H1 (cell line): ENCODE data around the gene PAFAH1B1. TPM values are rescaled to one million over a fixed set of nuclear protein-coding genes. Genes with fewer than 3 reads are reported as not detected.

Source experiments
- CTCF ChIA-PET: fragments of 300-600 bp; sonication (Branson Sonifier 250); formaldehyde crosslinking; loops from one replicate; lab custom pipeline; 2021; ENCODE audit not compliant: partially characterized antibody; lab: Charles Lee
- POLR2A ChIA-PET: fragments of 300-600 bp; sonication (Branson Sonifier 250); formaldehyde crosslinking; loops from one replicate; lab custom pipeline; 2021; ENCODE audit warnings: inconsistent platforms; ENCODE audit not compliant: partially characterized antibody; lab: Charles Lee
- DNase-seq, 2 experiments: peaks; one replicate each; pipeline versions ENCODE4 v3.0.0 to v3.0.0-alpha.2; 2010 to 2022; ENCODE audit warnings: low spot score in 2 of 2, low read depth in 1 of 2, mixed read lengths in 1 of 2
- FAIRE-seq: peaks from 2 replicates; lab custom pipeline; 2011; peaks lifted over from hg19 to GRCh38; lab: Jason Lieb, UNC
- H2AFZ ChIP-seq: 2 replicates; pipeline ENCODE4 v1.8.1; 2012; ENCODE audit warnings: low read length, inconsistent platforms
- H2AK5ac ChIP-seq: 2 replicates; pipeline ENCODE4 v1.6.1; 2013; ENCODE audit warnings: low read depth, low read length
- H2BK120ac ChIP-seq: replicated peaks from 2 replicates; pipeline ENCODE3; 2013; ENCODE audit warnings: low read depth, low read length, inconsistent platforms
- H2BK12ac ChIP-seq: 2 replicates; pipeline ENCODE4 v1.6.1; 2013; ENCODE audit warnings: low read depth, low read length
- H2BK15ac ChIP-seq: 2 replicates; pipeline ENCODE4 v1.6.1; 2013; ENCODE audit warnings: low read length
- H2BK20ac ChIP-seq: 2 replicates; pipeline ENCODE4 v1.6.1; 2013; ENCODE audit warnings: low read length
- H2BK5ac ChIP-seq: 2 replicates; pipeline ENCODE4 v1.6.1; 2013; ENCODE audit warnings: low read depth, low read length
- H3K14ac ChIP-seq: 2 replicates; pipeline ENCODE4 v1.6.1; 2013; ENCODE audit warnings: inconsistent platforms; ENCODE audit not compliant: insufficient read length
- H3K18ac ChIP-seq: 2 replicates; pipeline ENCODE4 v1.6.1; 2013; ENCODE audit warnings: low read length; ENCODE audit errors: extremely low read depth
- H3K23ac ChIP-seq: 2 replicates; pipeline ENCODE4 v1.6.1; 2013; ENCODE audit warnings: inconsistent platforms; ENCODE audit not compliant: insufficient read length
- H3K23me2 ChIP-seq: 2 replicates; pipeline ENCODE4 v1.6.1; 2013; ENCODE audit warnings: low read depth, low read length
- H3K27ac ChIP-seq: 2 replicates; pipeline ENCODE4 v1.6.1; 2011; ENCODE audit warnings: low read depth, low read length, inconsistent platforms
- H3K27me3 ChIP-seq, 4 experiments: replicated peaks in 1 of 4; 1 replicate in 1 of 4; 2 replicates in 3 of 4; pipeline versions ENCODE4 v1.6.1 to v1.8.1; 2011 to 2013; ENCODE audit warnings: low read length in 3 of 4, mild to moderate bottlenecking in 3 of 4, inconsistent platforms in 2 of 4, mixed read lengths in 2 of 4, moderate library complexity in 1 of 4; ENCODE audit not compliant: control insufficient read depth in 3 of 4, insufficient read depth in 3 of 4; ENCODE audit errors: extremely low read depth in 1 of 4
- H3K36me3 ChIP-seq, 4 experiments: 2 replicates each; pipeline versions ENCODE4 v1.6.1 to v1.8.1; 2011 to 2013; ENCODE audit warnings: mild to moderate bottlenecking in 4 of 4, low read length in 3 of 4, moderate library complexity in 2 of 4, control low read depth in 1 of 4, inconsistent platforms in 1 of 4; ENCODE audit not compliant: insufficient read depth in 4 of 4, control insufficient read depth in 2 of 4
- H3K4ac ChIP-seq: replicated peaks from 2 replicates; pipeline ENCODE3; 2013; ENCODE audit warnings: low read length, low read depth, mixed read lengths, inconsistent platforms; ENCODE audit not compliant: insufficient read length
- H3K4me1 ChIP-seq, 4 experiments: replicated peaks in 1 of 4; 1 replicate in 1 of 4; 2 replicates in 3 of 4; pipeline versions ENCODE4 v1.6.1 to v1.8.1; 2011 to 2013; ENCODE audit warnings: low read length in 3 of 4, inconsistent platforms in 2 of 4, mixed read lengths in 1 of 4; ENCODE audit not compliant: insufficient read depth in 4 of 4, control insufficient read depth in 3 of 4
- H3K4me2 ChIP-seq, 2 experiments: 2 replicates each; pipeline versions ENCODE4 v1.6.1 to v1.8.1; 2011 to 2013; ENCODE audit warnings: low read depth in 2 of 2, low read length in 2 of 2, control low read depth in 1 of 2, inconsistent platforms in 1 of 2, mild to moderate bottlenecking in 1 of 2; ENCODE audit not compliant: insufficient read depth in 1 of 2
- H3K4me3 ChIP-seq, 4 experiments: fragments of 200-600, 300-600 bp in 1 of 4; sonication (generic), shearing (Covaris generic), sonication (Bioruptor Twin) in 1 of 4; 2 replicates each; pipeline versions ENCODE4 v1.5.1 to v1.8.1; 2011 to 2016; ENCODE audit warnings: low read length in 4 of 4, low read depth in 3 of 4, control low read depth in 2 of 4, inconsistent platforms in 2 of 4, mild to moderate bottlenecking in 2 of 4, mixed read lengths in 1 of 4, moderate library complexity in 1 of 4; ENCODE audit not compliant: insufficient read depth in 2 of 4; ENCODE audit errors: extremely low read depth in 1 of 4
- H3K56ac ChIP-seq: replicated peaks from 2 replicates; pipeline ENCODE3; 2013; ENCODE audit warnings: low read depth, mild to moderate bottlenecking, mixed read lengths, low read length, inconsistent platforms; ENCODE audit not compliant: insufficient read length
- H3K79me1 ChIP-seq: 2 replicates; pipeline ENCODE4 v1.6.1; 2013; ENCODE audit warnings: low read depth, low read length, control low read depth
- H3K79me2 ChIP-seq, 2 experiments: 2 replicates each; pipeline versions ENCODE4 v1.6.1 to v1.8.1; 2012 to 2013; ENCODE audit warnings: low read length in 2 of 2, mild to moderate bottlenecking in 2 of 2, inconsistent platforms in 1 of 2; ENCODE audit not compliant: insufficient read depth in 2 of 2, control insufficient read depth in 1 of 2
- H3K9ac ChIP-seq, 4 experiments: replicated peaks in 1 of 4; 1 replicate in 1 of 4; 2 replicates in 3 of 4; pipeline versions ENCODE4 v1.6.1 to v1.8.1; 2011 to 2013; ENCODE audit warnings: low read depth in 3 of 4, low read length in 3 of 4, control low read depth in 2 of 4, mild to moderate bottlenecking in 2 of 4, moderate library complexity in 2 of 4, inconsistent platforms in 1 of 4; ENCODE audit errors: extremely low read depth in 1 of 4
- H3K9me3 ChIP-seq, 2 experiments: 2 replicates each; pipeline versions ENCODE4 v1.6.1 to v1.8.1; 2012 to 2013; ENCODE audit warnings: mild to moderate bottlenecking in 2 of 2, moderate library complexity in 2 of 2, control low read depth in 1 of 2, inconsistent platforms in 1 of 2, low read depth in 1 of 2, low read length in 1 of 2, mixed read lengths in 1 of 2; ENCODE audit not compliant: insufficient read depth in 2 of 2
- H4K20me1 ChIP-seq, 2 experiments: replicated peaks in 1 of 2; 2 replicates each; pipeline versions ENCODE3 to v1.8.1; 2011 to 2013; ENCODE audit warnings: inconsistent platforms in 2 of 2, low read length in 2 of 2, mild to moderate bottlenecking in 1 of 2; ENCODE audit not compliant: insufficient read depth in 2 of 2, control insufficient read depth in 1 of 2
- H4K5ac ChIP-seq: 2 replicates; pipeline ENCODE4 v1.6.1; 2013; ENCODE audit warnings: low read length, low read depth, mixed read lengths, inconsistent platforms; ENCODE audit not compliant: insufficient read length
- H4K8ac ChIP-seq: 2 replicates; pipeline ENCODE4 v1.8.0; 2013; ENCODE audit warnings: mild to moderate bottlenecking, moderate library complexity, low read length, inconsistent platforms; ENCODE audit not compliant: insufficient read depth; ENCODE audit errors: extremely low read depth
- H4K91ac ChIP-seq: replicated peaks from 2 replicates; pipeline ENCODE3; 2013; ENCODE audit warnings: low read length, mixed read lengths, inconsistent platforms; ENCODE audit not compliant: insufficient read length
- ASH2L ChIP-seq: fragments of 200-600, 300-600 bp; sonication (generic); IDR thresholded peaks from one replicate; pipeline ENCODE4 v1.7.1; 2017; ENCODE audit warnings: low read length
- BACH1 ChIP-seq: IDR thresholded peaks from 2 replicates; pipeline ENCODE4 v1.6.1; 2012; ENCODE audit warnings: low read length, improper control_type of control experiment
- CBX5 ChIP-seq: fragments of 300-800, 300-1000 bp; sonication (generic); IDR thresholded peaks from 2 replicates; pipeline ENCODE4 v1.7.1; 2016; ENCODE audit warnings: antibody characterized with exemption, low read length, low read depth
- E2F6 ChIP-seq: IDR thresholded peaks from 2 replicates; pipeline ENCODE4 v1.6.1; 2012; ENCODE audit warnings: inconsistent platforms
- EP300 ChIP-seq, 2 experiments: IDR thresholded peaks; 1 replicate in 1 of 2; 2 replicates in 1 of 2; pipeline ENCODE4 v1.6.1; 2011 to 2012; ENCODE audit warnings: low read depth in 2 of 2, low read length in 2 of 2, mild to moderate bottlenecking in 2 of 2, borderline replicate concordance in 1 of 2, inconsistent platforms in 1 of 2, moderate library complexity in 1 of 2
- EZH2 ChIP-seq: fragments of 200-600 bp; sonication (generic); IDR thresholded peaks from 2 replicates; pipeline ENCODE4 v1.7.1; 2012; ENCODE audit warnings: low read depth, mild to moderate bottlenecking, moderate library complexity, low read length, inconsistent platforms; ENCODE audit not compliant: severe bottlenecking
- JUND ChIP-seq: IDR thresholded peaks from 2 replicates; pipeline ENCODE4 v1.6.1; 2011; ENCODE audit warnings: mild to moderate bottlenecking, improper control_type of control experiment, low read length
- MAFK ChIP-seq: IDR thresholded peaks from 2 replicates; pipeline ENCODE4 v1.6.1; 2012; ENCODE audit warnings: low read depth, mild to moderate bottlenecking, improper control_type of control experiment, low read length
- NRF1 ChIP-seq: IDR thresholded peaks from 2 replicates; pipeline ENCODE4 v1.6.1; 2011; ENCODE audit warnings: mild to moderate bottlenecking, low read depth, low read length, improper control_type of control experiment
- RFX5 ChIP-seq: IDR thresholded peaks from 2 replicates; pipeline ENCODE4 v1.6.1; 2011; ENCODE audit warnings: low read depth, low read length, improper control_type of control experiment, borderline replicate concordance
- WGBS, 2 experiments: shearing (Covaris generic) in 1 of 2; methylation state at CpG; one replicate each; pipeline versions ENCODE4 v1.1.6 to v1.1.7; 2013 to 2015; ENCODE audit warnings: low lambda C conversion rate in 2 of 2, mixed read lengths in 2 of 2, inconsistent platforms in 1 of 2, low coverage in 1 of 2, missing lambda C conversion rate in 1 of 2; ENCODE audit not compliant: insufficient replicate concordance in 2 of 2, insufficient coverage in 1 of 2, insufficient read length in 1 of 2; ENCODE audit errors: extremely low coverage in 1 of 2, missing lambda C conversion rate in 1 of 2; 5-methylcytosine and 5-hydroxymethylcytosine counted together
- polyA plus RNA-seq, 7 experiments: library from polyadenylated mRNA; depleted of rRNA in 3 of 7; stranded (reverse) in 5 of 7; unstranded in 2 of 7; fragments of >200 nt in 5 of 7; fragments of 200-250 nt in 2 of 7; gene quantifications; 1 replicate in 5 of 7; 2 replicates in 1 of 7; 4 replicates in 1 of 7; pipeline versions ENCODE4 v1.2.1 to v1.2.3, GENCODE V29; 2011 to 2013; ENCODE audit warnings: missing spikeins in 2 of 7, mixed read lengths in 2 of 7
- total RNA-seq: library from RNA; stranded (reverse); fragmentation: NEBNext Ultra II Directional; extraction: Animal tissue kit (Norgen Biotek cat#: 25700); gene quantifications from 2 replicates; pipeline ENCODE4 v1.2.1, GENCODE V29; 2021

Gene PAFAH1B1
- total and polyA plus RNA-seq, 2 of the 8 experiments (the other 6 are each of a cell fraction or from before 2014, with no cell fraction given), result 42.0 to 152 TPM

- FAIRE-seq (no peak), DNase-seq (peak in 1 of 2 experiments; percentile 85)
- Histone ChIP-seq H4K20me1 (peaks cover 3 to 5% of the 10 kb centered on the region in 2 experiments), H3K4me2 (peak overlapping the region; percentile 89 to 91), H2BK15ac (no peak overlapping the region), H3K4me3 (peak overlapping the region; percentile 75 to 92 (median 88)), H2BK12ac (no peak overlapping the region), H2BK20ac (no peak overlapping the region), H3K23ac (no peak overlapping the region), H3K23me2 (peaks cover 7% of the 10 kb centered on the region; the same call in 1 of the 2 replicates), H3K9ac (peak overlapping the region; percentile 67 to 89 (median 80)), H3K56ac (peak overlapping the region; percentile 54), H3K27me3 (no peaks in the 10 kb centered on the region), H3K79me2 (peaks cover 40 to 50% of the 10 kb centered on the region in 2 experiments), H2AFZ (no peak overlapping the region), H3K79me1 (0 out of 2 replicates have a peak, but pooled peaks cover 2% of the 10 kb centered on the region), H3K4ac (no peak overlapping the region), H4K8ac (peak overlapping the region; percentile 92; the same call in 1 of the 2 replicates), H3K4me1 (peaks cover 0 to 5% (median 0%) of the 10 kb centered on the region in 4 experiments; a peak in 2 of 7 replicates), H3K9me3 (no peaks in the 10 kb centered on the region), H3K36me3 (no peaks in the 10 kb centered on the region), H3K27ac (peak overlapping the region; percentile 86), H2BK120ac (no peak overlapping the region), H4K91ac (peak overlapping the region; percentile 20), H2AK5ac (no peak overlapping the region), H3K14ac (no peak overlapping the region), H3K18ac (peak overlapping the region; percentile 90), H4K5ac (peak overlapping the region; percentile 94), H2BK5ac (peak overlapping the region; percentile 91)
- ChIA-PET CTCF (interaction anchor here (0.6 kb wide), 1 partner anchor 254 kb away, joined by 3 read pairs; no protein-coding TSS in a partner anchor), POLR2A (interaction anchor here (0.5 to 1.9 kb wide), 14 partner anchors 8 to 246 kb away, joined by 3 to 10 read pairs (median 4); no protein-coding TSS in a partner anchor)
- 1% methylated on average over 22 of the region's 80 CpGs; no CpG with 5 or more reads in 1 of the 2 experiments for WGBS, 2 experiments
- TF ChIP-seq EZH2 (no peak), EP300 (IDR thresholded peaks at IDR 0.05; ENCODE audit: borderline replicate concordance in 1 of 2, low read depth in 2 of 2, low read length in 2 of 2) (no peak), RFX5 (no peak), NRF1 (no peak), MAFK (no peak), E2F6 (no peak), JUND (no peak), BACH1 (no peak), ASH2L (peak; percentile 57), CBX5 (no peak)
Measured at GRCh38 chr17:2593821-2594721, 617 bp downstream of the PAFAH1B1 start.
